Psoas muscle (tissue), 8 donors: ENCODE results near the gene CDH11. TPM values are rescaled to one million over a fixed set of nuclear protein-coding genes. Genes with fewer than 3 reads are reported as not detected.

Experiments
- ATAC-seq, 4 donors: fragments of 200-7000 bp; cut with Tn5 transposase; one replicate each; pipeline ENCODE4 v1.9.1; 2020; ENCODE audit warnings: moderate library complexity in 3 of 4, mild to moderate bottlenecking in 2 of 4
- DNase-seq, 2 donors: peaks; one replicate each; pipeline ENCODE4 v3.0.0-alpha.2; 2020
- H3K27ac ChIP-seq: fragments of 200-600 bp; one replicate; pipeline ENCODE4 v1.8.0; 2022
- H3K27me3 ChIP-seq, 3 donors: fragments of 200-600 bp in 1 of 3; one replicate each; pipeline versions ENCODE4 v1.6.1 to v1.8.0; 2013 to 2022; ENCODE audit warnings: low read length in 2 of 3, mild to moderate bottlenecking in 2 of 3, moderate library complexity in 1 of 3; ENCODE audit not compliant: insufficient read depth in 3 of 3
- H3K36me3 ChIP-seq, 2 donors: fragments of 200-600 bp in 1 of 2; one replicate each; pipeline versions ENCODE4 v1.6.1 to v1.8.0; 2013 to 2022; ENCODE audit warnings: low read depth in 1 of 2, mild to moderate bottlenecking in 1 of 2, moderate library complexity in 1 of 2; ENCODE audit not compliant: insufficient read depth in 1 of 2
- H3K4me1 ChIP-seq: fragments of 200-600 bp; one replicate; pipeline ENCODE4 v1.8.0; 2022
- H3K4me3 ChIP-seq: fragments of 200-600 bp; one replicate; pipeline ENCODE4 v1.8.0; 2022; ENCODE audit warnings: mild to moderate bottlenecking
- H3K9me3 ChIP-seq: fragments of 200-600 bp; one replicate; pipeline ENCODE4 v1.8.0; 2022
- WGBS, 3 donors: extraction: QIAGEN DNeasy Blood & Tissue Kit; methylation state at CpG; one replicate each; pipeline versions ENCODE4 v1.1.6 to v1.1.7; 2013; 5-methylcytosine and 5-hydroxymethylcytosine counted together
- intact Hi-C, 2 donors: fragments of 100-400 bp; cut with DNase I; formaldehyde crosslinking; loops; one replicate each; pipeline versions ENCODE4 v1.11.0 to v1.14.2; 2022
- polyA plus RNA-seq, 3 donors: library from polyadenylated mRNA; stranded (reverse); fragments of 200-250 nt; gene quantifications; one replicate each; pipeline ENCODE4 v1.2.3, GENCODE V29; 2013
- total RNA-seq, 4 donors: library from RNA; stranded (reverse); fragmentation: NEBNext Ultra II Directional in 2 of 4; extraction: Animal tissue kit (Norgen Biotek cat#: 25700) in 2 of 4; gene quantifications; one replicate each; pipeline versions ENCODE4 v1.2.1 to v1.2.4, GENCODE V29; 2021 to 2023
- TF ChIP-seq, protein P1 (sequence below): fragments of 200-600 bp; IDR thresholded peaks from one replicate; pipeline ENCODE4 v1.8.0; 2022; ENCODE audit warnings: antibody characterized with exemption
- donor health status: healthy with polysubstance abuse.
- donor health status: DM: no; HTN: no; CAD: no; lungs with moderate emphysema.
- donor health status: Bipolar disorder and iron deficiency.
- donor health status: healthy.
- donor health status: DM: yes; HTN: yes; CAD: no.
- donor health status: DM: no; HTN: no; CAD: no.
- donor health status: DM: no; HTN: no; CAD: no.
- donor health status: DM: yes; HTN: yes; CAD: no.

Gene CDH11
- total and polyA plus RNA-seq, 7 donors, result 0.33 to 16.8 (median 3.2) TPM

DNA sequence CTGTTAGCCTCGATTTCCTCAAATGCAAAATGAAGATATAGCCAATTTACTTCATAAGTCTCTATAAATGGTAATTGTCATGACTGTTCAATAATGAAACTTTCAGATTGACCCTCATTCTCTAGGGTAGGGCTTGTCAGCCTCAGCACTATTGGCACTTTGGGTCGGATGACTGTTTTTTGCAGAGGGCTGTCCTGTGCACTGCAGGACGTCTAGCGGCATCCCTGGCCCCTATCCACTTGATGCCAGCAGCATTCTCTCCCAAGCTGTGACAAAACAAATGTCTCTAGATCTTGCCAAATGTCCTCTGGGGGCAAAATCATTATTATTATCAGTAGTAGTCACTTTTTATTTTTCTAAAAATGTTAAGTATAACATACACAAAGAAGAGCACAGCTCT is 24.6 kb downstream of the CDH11 start:
- ATAC-seq, result no peak
- Histone ChIP-seq H3K27ac (no peak overlapping the region), H3K9me3 (no peaks in the 10 kb centered on the region), H3K27me3 (no peaks in the 10 kb centered on the region), H3K4me3 (no peak overlapping the region), H3K36me3 (no peaks in the 10 kb centered on the region), H3K4me1 (no peaks in the 10 kb centered on the region)
- TF ChIP-seq, protein P1, sequence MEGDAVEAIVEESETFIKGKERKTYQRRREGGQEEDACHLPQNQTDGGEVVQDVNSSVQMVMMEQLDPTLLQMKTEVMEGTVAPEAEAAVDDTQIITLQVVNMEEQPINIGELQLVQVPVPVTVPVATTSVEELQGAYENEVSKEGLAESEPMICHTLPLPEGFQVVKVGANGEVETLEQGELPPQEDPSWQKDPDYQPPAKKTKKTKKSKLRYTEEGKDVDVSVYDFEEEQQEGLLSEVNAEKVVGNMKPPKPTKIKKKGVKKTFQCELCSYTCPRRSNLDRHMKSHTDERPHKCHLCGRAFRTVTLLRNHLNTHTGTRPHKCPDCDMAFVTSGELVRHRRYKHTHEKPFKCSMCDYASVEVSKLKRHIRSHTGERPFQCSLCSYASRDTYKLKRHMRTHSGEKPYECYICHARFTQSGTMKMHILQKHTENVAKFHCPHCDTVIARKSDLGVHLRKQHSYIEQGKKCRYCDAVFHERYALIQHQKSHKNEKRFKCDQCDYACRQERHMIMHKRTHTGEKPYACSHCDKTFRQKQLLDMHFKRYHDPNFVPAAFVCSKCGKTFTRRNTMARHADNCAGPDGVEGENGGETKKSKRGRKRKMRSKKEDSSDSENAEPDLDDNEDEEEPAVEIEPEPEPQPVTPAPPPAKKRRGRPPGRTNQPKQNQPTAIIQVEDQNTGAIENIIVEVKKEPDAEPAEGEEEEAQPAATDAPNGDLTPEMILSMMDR, result no peak
- 50 to 59% (median 57%) methylated on average over 4 of the region's 4 CpGs for WGBS, 3 donors
- no peak for DNase-seq
- intact Hi-C loops, result loop anchor here in 1 of 2 donors (10.0 kb wide), 1 partner anchor 842 kb away; no protein-coding TSS in a partner anchor

DNA sequence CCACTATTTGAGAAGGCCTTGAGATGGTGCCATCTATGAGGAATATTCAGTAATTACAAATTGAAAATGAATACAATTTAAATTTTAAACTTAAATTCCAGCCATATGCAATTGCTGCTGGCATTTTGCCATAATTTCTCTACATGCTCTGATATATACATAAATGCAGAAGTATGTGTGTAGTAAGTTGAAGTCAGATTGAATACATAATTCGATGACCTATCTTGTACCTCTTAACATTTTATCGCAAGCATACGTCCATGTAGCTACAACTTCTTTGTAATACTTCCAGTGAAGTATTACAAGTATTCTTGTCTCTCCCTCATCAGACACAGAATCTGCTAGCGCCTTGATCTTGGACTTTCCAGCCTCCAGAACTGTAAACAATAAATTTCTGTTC is 26.0 kb downstream of the CDH11 start:
- ATAC-seq (no peak), DNase-seq (no peak)
- Histone ChIP-seq H3K9me3 (no peaks in the 10 kb centered on the region), H3K36me3 (no peaks in the 10 kb centered on the region), H3K27ac (no peak overlapping the region), H3K4me1 (no peaks in the 10 kb centered on the region), H3K27me3 (no peaks in the 10 kb centered on the region), H3K4me3 (no peak overlapping the region)
- WGBS, 3 donors, result 72 to 74% (median 73%) methylated on average over 4 of the region's 4 CpGs
- intact Hi-C loops, result loop anchor here in 1 of 2 donors (10.0 kb wide), 1 partner anchor 841 kb away; no protein-coding TSS in a partner anchor
- TF ChIP-seq, protein P1, result no peak

DNA sequence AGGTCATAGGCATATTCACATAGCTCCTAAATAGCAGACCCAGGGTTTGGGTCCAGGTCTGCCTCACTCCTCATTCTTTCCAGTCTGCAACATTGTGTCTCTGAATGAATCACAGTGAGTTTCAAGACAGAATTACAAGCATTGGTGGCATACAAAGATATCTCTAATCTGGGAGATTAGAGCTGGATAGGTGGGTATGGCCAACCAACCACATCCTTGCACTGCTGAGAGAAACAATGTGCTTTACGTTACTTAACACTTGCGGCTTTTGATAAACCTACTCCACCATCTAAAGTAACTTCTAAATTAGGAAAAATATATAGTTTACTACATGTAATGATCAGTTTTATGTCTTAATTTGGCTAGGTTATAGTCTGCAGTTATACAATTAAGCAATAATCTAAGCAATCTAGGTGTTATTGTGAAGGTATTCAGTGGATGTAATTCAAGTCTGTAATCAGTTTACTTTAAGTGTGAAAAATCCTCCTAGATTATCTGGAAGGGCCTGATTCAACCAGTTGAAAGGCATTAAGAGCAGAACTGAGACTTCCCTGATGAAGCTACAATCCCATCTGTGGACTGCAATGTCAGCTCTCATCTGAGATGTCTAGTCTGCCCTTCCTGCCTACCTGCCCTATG is 26.7 kb downstream of the CDH11 start:
- TF ChIP-seq, protein P1, result no peak
- no peaks in the 10 kb centered on the region for H3K36me3 ChIP-seq
- no peak for DNase-seq

DNA sequence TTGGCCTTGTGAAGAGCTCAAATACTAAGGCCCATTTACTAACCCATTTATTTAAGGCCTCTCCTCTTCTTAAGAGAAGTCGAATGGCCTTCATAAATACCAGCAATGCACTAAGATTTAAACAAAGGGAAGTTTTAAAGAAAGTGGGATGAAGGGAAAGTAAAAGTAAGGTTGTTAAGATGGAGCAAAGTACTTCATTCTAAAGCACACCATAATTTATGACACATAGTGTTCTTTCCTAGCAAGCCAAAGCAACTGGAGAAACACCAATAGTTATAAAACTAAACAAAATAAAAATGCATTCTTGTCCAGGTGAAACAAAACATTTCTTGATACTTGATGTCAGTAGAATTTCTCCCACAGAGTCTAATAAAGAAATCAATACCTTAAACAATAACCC is 27.9 kb downstream of the CDH11 start:
- no peak for ATAC-seq
- Histone ChIP-seq H3K27ac (no peak overlapping the region), H3K4me3 (no peak overlapping the region), H3K4me1 (no peaks in the 10 kb centered on the region), H3K9me3 (no peaks in the 10 kb centered on the region), H3K36me3 (no peaks in the 10 kb centered on the region), H3K27me3 (no peaks in the 10 kb centered on the region)
- TF ChIP-seq, protein P1, result no peak
- intact Hi-C loops, result loop anchor here in 1 of 2 donors (10.0 kb wide), 1 partner anchor 839 kb away; no protein-coding TSS in a partner anchor
- DNase-seq, result no peak
- WGBS, 3 donors, result 84 to 92% (median 90%) methylated on average over 1 of the region's 1 CpG

More for the DNA sequence above, 26.7 kb downstream of the CDH11 start:
- Histone ChIP-seq H3K27me3 (no peaks in the 10 kb centered on the region), H3K27ac (no peak overlapping the region), H3K4me1 (no peaks in the 10 kb centered on the region), H3K4me3 (no peak overlapping the region), H3K9me3 (no peaks in the 10 kb centered on the region)
- WGBS, 3 donors, result 99 to 100% (median 99%) methylated on average over 2 of the region's 2 CpGs
- intact Hi-C loops, result loop anchor here in 1 of 2 donors (10.0 kb wide), 1 partner anchor 840 kb away; no protein-coding TSS in a partner anchor
- ATAC-seq, result no peak
